Uterus (tissue), 4 donors: ENCODE data around the gene ADGRD1. TPM values are rescaled to one million over a fixed set of nuclear protein-coding genes. Genes with fewer than 3 reads are reported as not detected.

Experiments
- DNase-seq, 2 donors: peaks; one replicate each; pipeline ENCODE4 v3.0.0-alpha.2; 2019 to 2020
- H3K27ac ChIP-seq, 2 donors: fragments of 200-600 bp; sonication (generic); 1 replicate in 1 of 2; 2 replicates in 1 of 2; pipeline ENCODE4 v1.5.1; 2016 to 2018
- H3K27me3 ChIP-seq, 2 donors: fragments of 200-600 bp; sonication (generic); one replicate each; pipeline ENCODE4 v1.5.1; 2018 to 2019; ENCODE audit warnings: control low read depth in 1 of 2
- H3K36me3 ChIP-seq, 2 donors: fragments of 200-600 bp; sonication (generic); one replicate each; pipeline ENCODE4 v1.5.1; 2019; ENCODE audit warnings: control low read depth in 1 of 2
- H3K4me1 ChIP-seq, 2 donors: fragments of 200-600 bp; sonication (generic); one replicate each; pipeline ENCODE4 v1.5.1; 2018 to 2019; ENCODE audit warnings: control low read depth in 1 of 2
- H3K4me3 ChIP-seq, 2 donors: fragments of 200-600 bp; sonication (generic); 1 replicate in 1 of 2; 2 replicates in 1 of 2; pipeline ENCODE4 v1.5.1; 2018 to 2019; ENCODE audit warnings: mild to moderate bottlenecking in 1 of 2
- H3K9me3 ChIP-seq, 2 donors: fragments of 200-600 bp; sonication (generic); one replicate each; pipeline ENCODE4 v1.5.1; 2019; ENCODE audit warnings: control low read depth in 1 of 2
- POLR2A ChIP-seq, 2 donors: fragments of 450-650 bp; IDR thresholded peaks; one replicate each; pipeline ENCODE4 v1.6.1; 2016; ENCODE audit warnings: antibody characterized with exemption in 2 of 2, mild to moderate bottlenecking in 1 of 2, moderate library complexity in 1 of 2
- intact Hi-C: fragments of 100-400 bp; cut with DNase I; formaldehyde crosslinking; loops from one replicate; pipeline ENCODE4 v1.15.1; 2023; ENCODE audit warnings: low total_unique reads
- total RNA-seq, 4 donors: library from RNA; depleted of rRNA in 3 of 4; stranded (reverse); fragments of >200 nt in 3 of 4; gene quantifications; one replicate each; pipeline versions ENCODE4 v1.1.0 to v1.2.4, GENCODE V29; 2014 to 2023
- TF ChIP-seq, protein P1 (sequence below), 4 experiments: fragments of 200-600 bp in 2 of 4; fragments of 450-650 bp in 2 of 4; sonication (generic) in 2 of 4; IDR thresholded peaks; one replicate each; pipeline ENCODE4 v1.5.1; 2016 to 2019; ENCODE audit warnings: antibody characterized with exemption in 4 of 4, mild to moderate bottlenecking in 2 of 4, moderate library complexity in 1 of 4
- donor health status: DM: yes; HTN: yes; CAD: no.

The ADGRD1 gene
- total RNA-seq, 4 donors from 2014 or later, result 13.5 to 89.9 (median 33.7) TPM

DNA sequence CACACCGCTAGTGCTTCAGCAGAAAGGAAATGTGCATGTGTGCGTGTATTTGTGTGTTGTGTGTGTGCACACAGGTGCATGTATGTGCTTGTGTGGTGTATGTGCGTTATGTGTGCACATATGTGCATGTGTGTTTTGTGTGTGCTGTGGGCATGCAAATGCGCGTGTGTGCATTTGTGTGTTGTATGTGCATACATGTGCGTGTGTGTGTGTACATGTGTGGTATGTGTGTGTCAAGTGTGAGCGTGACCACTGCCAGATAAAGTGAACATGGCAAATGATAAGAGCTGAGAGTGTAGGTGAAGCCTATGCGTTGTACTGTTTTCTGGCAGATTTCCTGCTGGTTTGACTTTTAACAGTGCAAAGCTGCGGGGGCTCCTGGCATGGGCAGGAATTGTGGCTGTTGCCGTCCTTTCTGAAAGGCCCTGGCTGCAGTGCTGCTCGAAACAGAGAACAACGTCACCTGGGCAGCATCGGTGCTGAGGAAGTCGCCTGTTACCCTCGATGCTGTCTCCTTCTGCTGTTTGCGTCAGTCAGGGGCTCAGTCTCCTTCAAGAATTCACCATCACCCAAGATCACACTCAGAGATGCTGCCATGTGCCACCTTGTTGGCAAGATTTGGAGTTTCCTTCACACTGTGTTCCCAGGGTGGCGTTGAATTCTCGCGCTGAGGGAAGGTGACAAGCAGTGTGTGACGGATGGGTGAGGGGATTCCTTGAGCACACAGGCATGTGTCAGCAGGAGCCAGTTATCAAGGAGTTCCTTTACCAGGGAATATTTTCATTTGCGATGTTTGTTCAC, 56.1 kb downstream of the ADGRD1 start:
- TF ChIP-seq, protein P1, sequence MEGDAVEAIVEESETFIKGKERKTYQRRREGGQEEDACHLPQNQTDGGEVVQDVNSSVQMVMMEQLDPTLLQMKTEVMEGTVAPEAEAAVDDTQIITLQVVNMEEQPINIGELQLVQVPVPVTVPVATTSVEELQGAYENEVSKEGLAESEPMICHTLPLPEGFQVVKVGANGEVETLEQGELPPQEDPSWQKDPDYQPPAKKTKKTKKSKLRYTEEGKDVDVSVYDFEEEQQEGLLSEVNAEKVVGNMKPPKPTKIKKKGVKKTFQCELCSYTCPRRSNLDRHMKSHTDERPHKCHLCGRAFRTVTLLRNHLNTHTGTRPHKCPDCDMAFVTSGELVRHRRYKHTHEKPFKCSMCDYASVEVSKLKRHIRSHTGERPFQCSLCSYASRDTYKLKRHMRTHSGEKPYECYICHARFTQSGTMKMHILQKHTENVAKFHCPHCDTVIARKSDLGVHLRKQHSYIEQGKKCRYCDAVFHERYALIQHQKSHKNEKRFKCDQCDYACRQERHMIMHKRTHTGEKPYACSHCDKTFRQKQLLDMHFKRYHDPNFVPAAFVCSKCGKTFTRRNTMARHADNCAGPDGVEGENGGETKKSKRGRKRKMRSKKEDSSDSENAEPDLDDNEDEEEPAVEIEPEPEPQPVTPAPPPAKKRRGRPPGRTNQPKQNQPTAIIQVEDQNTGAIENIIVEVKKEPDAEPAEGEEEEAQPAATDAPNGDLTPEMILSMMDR (IDR thresholded peaks at IDR 0.05), result no peak
- no peak for TF ChIP-seq POLR2A (IDR thresholded peaks at IDR 0.05)
- no peak for DNase-seq

DNA sequence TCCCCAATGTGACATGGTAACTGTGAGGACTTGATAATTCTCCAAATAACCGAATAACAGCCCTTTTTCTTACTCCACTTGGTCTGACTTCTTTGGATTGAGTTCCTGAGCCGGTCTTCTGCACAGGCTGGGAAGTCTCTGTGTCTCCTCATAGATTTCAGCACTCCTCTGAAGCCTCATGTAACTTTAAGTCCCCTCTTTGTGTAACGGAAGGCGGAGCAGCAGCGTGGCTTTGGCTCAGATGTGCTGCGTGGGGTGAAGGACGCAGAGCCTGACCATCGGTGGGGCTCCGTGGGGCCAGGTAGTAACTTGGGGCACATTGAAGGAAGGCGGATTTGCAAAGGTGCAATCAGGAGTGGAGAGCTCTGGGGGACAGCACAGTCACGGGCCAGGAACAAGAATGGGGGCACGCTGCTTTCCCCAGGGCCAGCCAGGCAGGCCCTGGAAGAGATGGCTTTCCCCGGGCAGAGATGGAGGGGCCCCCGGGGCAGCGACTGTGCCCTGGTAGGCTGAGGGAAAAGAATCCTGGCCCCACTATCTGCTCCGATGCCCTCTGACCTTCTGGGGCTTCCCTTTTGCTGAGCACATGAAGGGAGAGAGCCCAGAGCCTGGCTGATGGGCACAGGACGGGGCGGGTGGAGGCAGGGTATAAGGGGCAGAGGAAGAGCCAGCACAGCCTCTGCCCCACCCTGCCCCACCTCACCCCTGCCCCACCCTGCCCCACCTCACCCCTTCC, 56.9 kb downstream of the ADGRD1 start:
- no peaks in the 10 kb centered on the region for H3K36me3 ChIP-seq
- intact Hi-C loops, result no loop called here
- peak overlapping the region in 1 of 2 donors; percentile 50 for H3K27ac ChIP-seq
- no peaks in the 10 kb centered on the region for H3K9me3 ChIP-seq
- DNase-seq, result no peak
- TF ChIP-seq, protein P1 (IDR thresholded peaks at IDR 0.05), result no peak
- TF ChIP-seq POLR2A (IDR thresholded peaks at IDR 0.05), result no peak
- H3K4me3 ChIP-seq, result no peak overlapping the region
- H3K27me3 ChIP-seq, result no peaks in the 10 kb centered on the region
- peaks cover 0 to 3% of the 10 kb centered on the region in 2 donors for H3K4me1 ChIP-seq

More for the DNA sequence above, 56.1 kb downstream of the ADGRD1 start:
- intact Hi-C loops, result no loop called here
- Histone ChIP-seq H3K9me3 (no peaks in the 10 kb centered on the region), H3K27me3 (no peaks in the 10 kb centered on the region), H3K4me3 (no peak overlapping the region), H3K4me1 (peaks cover 0 to 3% of the 10 kb centered on the region in 2 donors), H3K27ac (no peak overlapping the region), H3K36me3 (no peaks in the 10 kb centered on the region)

DNA sequence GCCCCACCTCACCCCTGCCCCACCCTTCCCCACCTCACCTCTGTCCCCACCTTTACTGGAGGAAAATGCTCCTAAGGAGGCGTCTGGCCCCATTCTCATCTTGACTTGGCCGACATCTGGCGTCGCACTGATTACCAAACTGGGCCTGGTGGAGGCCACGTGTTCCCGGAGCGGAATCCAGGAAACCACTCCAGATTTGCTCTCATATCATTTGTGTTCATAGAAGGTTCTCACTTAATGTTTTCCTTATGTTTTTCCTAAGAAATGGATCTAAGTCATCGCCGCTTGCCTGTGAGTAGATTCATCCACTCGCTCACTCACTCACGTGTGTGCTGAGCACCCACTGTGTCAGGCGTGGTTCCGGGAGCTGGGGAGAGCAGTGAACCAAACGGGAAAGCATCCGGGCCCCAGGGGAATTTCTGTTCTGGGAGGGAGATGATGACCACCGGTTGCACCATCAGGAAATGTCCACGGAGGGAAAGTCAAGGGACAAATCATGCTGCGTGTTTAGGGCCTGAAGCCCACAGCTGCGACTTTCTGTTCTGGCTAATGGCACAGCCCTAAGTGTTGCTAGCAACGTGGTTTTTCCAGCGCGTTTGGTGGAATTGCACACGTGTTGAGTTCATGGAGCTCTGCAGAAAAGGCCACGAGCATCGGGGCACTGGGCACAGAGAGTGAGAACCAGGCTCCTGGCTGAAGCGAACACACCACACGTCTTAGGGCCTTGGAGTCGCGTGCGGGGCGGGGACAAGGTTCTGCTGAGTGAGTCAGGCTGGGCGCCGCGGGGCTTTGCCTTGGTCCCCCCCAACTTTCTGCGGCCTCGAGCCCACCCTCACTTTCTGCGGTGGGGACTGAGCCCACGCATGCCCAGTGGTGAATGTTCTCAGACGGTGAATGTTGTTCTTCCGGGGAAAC, 57.7 kb downstream of the ADGRD1 start:
- intact Hi-C loops, result no loop called here
- peaks cover 0 to 3% of the 10 kb centered on the region in 2 donors for H3K4me1 ChIP-seq
- peak; percentile 57 to 69 for DNase-seq
- no peak overlapping the region for H3K4me3 ChIP-seq
- no peak for TF ChIP-seq POLR2A (IDR thresholded peaks at IDR 0.05)
- TF ChIP-seq, protein P1 (IDR thresholded peaks at IDR 0.05), result no peak
- no peaks in the 10 kb centered on the region for H3K36me3 ChIP-seq
- no peaks in the 10 kb centered on the region for H3K9me3 ChIP-seq
- H3K27ac ChIP-seq, result peak overlapping the region in 1 of 2 donors; percentile 50
- H3K27me3 ChIP-seq, result no peaks in the 10 kb centered on the region

DNA sequence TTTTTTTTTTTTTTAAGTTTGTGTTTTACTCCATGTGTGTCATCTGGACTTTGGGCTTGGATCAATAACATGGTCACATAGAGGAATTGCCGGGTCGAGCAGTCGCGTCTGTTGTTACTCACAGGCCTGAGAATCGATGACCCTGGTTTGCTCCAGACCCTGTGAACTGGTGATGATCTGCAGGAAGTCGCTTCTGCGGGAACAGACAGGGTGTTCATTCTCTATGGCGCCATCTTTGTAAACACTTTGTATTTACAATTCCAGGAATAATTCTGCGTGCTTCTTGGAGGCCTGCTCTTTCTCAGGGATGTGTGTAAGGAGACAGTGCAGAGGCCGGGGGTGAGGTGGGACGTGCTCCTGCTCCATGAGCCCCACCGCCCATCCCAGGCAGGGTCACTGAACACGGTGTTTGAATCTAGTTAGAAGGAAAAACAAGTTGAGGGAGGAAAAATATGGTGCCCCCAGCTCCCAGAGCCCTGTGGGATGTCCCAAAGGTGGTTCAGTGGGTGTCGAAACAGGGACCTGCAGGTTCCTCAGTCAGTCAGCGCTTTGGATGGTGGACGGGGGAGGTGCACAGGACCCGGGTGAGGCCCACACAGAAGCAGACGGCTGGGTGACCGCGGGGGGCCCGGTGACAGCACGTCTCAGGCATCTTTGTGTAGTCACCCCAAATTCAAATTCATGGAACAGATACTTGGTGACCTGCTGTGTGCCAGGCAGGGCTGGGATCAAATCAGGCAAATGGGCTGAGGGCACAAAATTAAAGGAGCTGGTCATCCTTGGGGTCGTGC, 58.8 kb downstream of the ADGRD1 start:
- H3K4me1 ChIP-seq, result no peaks in the 10 kb centered on the region
- no peak overlapping the region for H3K4me3 ChIP-seq
- no peaks in the 10 kb centered on the region for H3K36me3 ChIP-seq
- no peak for TF ChIP-seq POLR2A (IDR thresholded peaks at IDR 0.05)
- TF ChIP-seq, protein P1 (IDR thresholded peaks at IDR 0.05), result no peak
- no peaks in the 10 kb centered on the region for H3K9me3 ChIP-seq
- no peak for DNase-seq
- intact Hi-C loops, result no loop called here
- H3K27ac ChIP-seq, result no peak overlapping the region
- H3K27me3 ChIP-seq, result no peaks in the 10 kb centered on the region
